Measurements from ENCODE around the gene KLC1.
"Not testable (repeated sequence)": the region's sequence is repeated elsewhere in the genome, so short reads cannot be mapped to it uniquely, and the experiment has no call there.

The KLC1 gene

GRCh38 chr14:103606963-103607668 lies 21.9 kb upstream of the KLC1 start:
- peak; percentile 97 for FAIRE-seq
- DNase-seq (ENCODE audit: insufficient read length, low spot score): peak; percentile 62
- 0 out of 2 replicates have a peak, but pooled peaks have one; percentile 4 for TF ChIP-seq SPI1 (IDR thresholded peaks at IDR 0.05; ENCODE audit: low read depth, low read length)
- no peak for TF ChIP-seq PAX5 (IDR thresholded peaks at IDR 0.05; ENCODE audit: insufficient read depth, low read length, severe bottlenecking)
- TF ChIP-seq POLR2AphosphoS5 (IDR thresholded peaks at IDR 0.05; ENCODE audit: low read depth, low read length): no peak
- TF ChIP-seq TAF1 (IDR thresholded peaks at IDR 0.05; ENCODE audit: low read depth, low read length): no peak
- no peak; the same call in 1 of the 2 replicates for TF ChIP-seq POU2F2 (IDR thresholded peaks at IDR 0.05; ENCODE audit: low read depth, low read length)

- FAIRE-seq (no peak), DNase-seq (ENCODE audit: insufficient read length, low spot score) (no peak)
- TF ChIP-seq POLR2A (IDR thresholded peaks at IDR 0.05; ENCODE audit: low read depth, low read length) (no peak), SPI1 (IDR thresholded peaks at IDR 0.05; ENCODE audit: low read depth, low read length) (no peak), POLR2AphosphoS5 (IDR thresholded peaks at IDR 0.05; ENCODE audit: low read depth, low read length) (no peak), TAF1 (IDR thresholded peaks at IDR 0.05; ENCODE audit: low read depth, low read length) (no peak), POU2F2 (IDR thresholded peaks at IDR 0.05; ENCODE audit: low read depth, low read length) (no peak), PAX5 (IDR thresholded peaks at IDR 0.05; ENCODE audit: insufficient read depth, low read length, severe bottlenecking) (no peak)
Observed at GRCh38 chr14:103607822-103608221, 21.2 kb upstream of the KLC1 start.

GRCh38 chr14:103609081-103609480 lies 19.9 kb upstream of the KLC1 start:
- not testable (repeated sequence) for FAIRE-seq; DNase-seq (ENCODE audit: insufficient read length, low spot score)

GRCh38 chr14:103611215-103611614 lies 17.8 kb upstream of the KLC1 start:
- no peak for TF ChIP-seq POLR2A (IDR thresholded peaks at IDR 0.05; ENCODE audit: low read depth, low read length)
- TF ChIP-seq TAF1 (IDR thresholded peaks at IDR 0.05; ENCODE audit: low read depth, low read length): no peak
- no peak for TF ChIP-seq POU2F2 (IDR thresholded peaks at IDR 0.05; ENCODE audit: low read depth, low read length)
- no peak for TF ChIP-seq PAX5 (IDR thresholded peaks at IDR 0.05; ENCODE audit: insufficient read depth, low read length, severe bottlenecking)
- no peak for TF ChIP-seq SPI1 (IDR thresholded peaks at IDR 0.05; ENCODE audit: low read depth, low read length)
- TF ChIP-seq POLR2AphosphoS5 (IDR thresholded peaks at IDR 0.05; ENCODE audit: low read depth, low read length): no peak
- DNase-seq (ENCODE audit: insufficient read length, low spot score): no peak
- no peak for FAIRE-seq

- FAIRE-seq: no peak
- TF ChIP-seq POLR2A (IDR thresholded peaks at IDR 0.05; ENCODE audit: low read depth, low read length): no peak
- no peak for TF ChIP-seq SPI1 (IDR thresholded peaks at IDR 0.05; ENCODE audit: low read depth, low read length)
- TF ChIP-seq PAX5 (IDR thresholded peaks at IDR 0.05; ENCODE audit: insufficient read depth, low read length, severe bottlenecking): no peak
- no peak for TF ChIP-seq POU2F2 (IDR thresholded peaks at IDR 0.05; ENCODE audit: low read depth, low read length)
- TF ChIP-seq POLR2AphosphoS5 (IDR thresholded peaks at IDR 0.05; ENCODE audit: low read depth, low read length): no peak
- TF ChIP-seq TAF1 (IDR thresholded peaks at IDR 0.05; ENCODE audit: low read depth, low read length): no peak
- no peak for DNase-seq (ENCODE audit: insufficient read length, low spot score)
Observed at GRCh38 chr14:103613517-103613916, 15.5 kb upstream of the KLC1 start.

GRCh38 chr14:103616635-103617300 lies 12.2 kb upstream of the KLC1 start:
- FAIRE-seq (no peak), DNase-seq (ENCODE audit: insufficient read length, low spot score) (no peak)
- TF ChIP-seq SPI1 (IDR thresholded peaks at IDR 0.05; ENCODE audit: low read depth, low read length) (no peak), POLR2A (IDR thresholded peaks at IDR 0.05; ENCODE audit: low read depth, low read length) (no peak), TAF1 (IDR thresholded peaks at IDR 0.05; ENCODE audit: low read depth, low read length) (no peak), POU2F2 (IDR thresholded peaks at IDR 0.05; ENCODE audit: low read depth, low read length) (no peak), POLR2AphosphoS5 (IDR thresholded peaks at IDR 0.05; ENCODE audit: low read depth, low read length) (no peak), PAX5 (IDR thresholded peaks at IDR 0.05; ENCODE audit: insufficient read depth, low read length, severe bottlenecking) (no peak)

GRCh38 chr14:103619057-103619456 lies 10.0 kb upstream of the KLC1 start:
- TF ChIP-seq POLR2AphosphoS5 (IDR thresholded peaks at IDR 0.05; ENCODE audit: low read depth, low read length) (no peak), POLR2A (IDR thresholded peaks at IDR 0.05; ENCODE audit: low read depth, low read length) (no peak), PAX5 (IDR thresholded peaks at IDR 0.05; ENCODE audit: insufficient read depth, low read length, severe bottlenecking) (no peak), SPI1 (IDR thresholded peaks at IDR 0.05; ENCODE audit: low read depth, low read length) (no peak), POU2F2 (IDR thresholded peaks at IDR 0.05; ENCODE audit: low read depth, low read length) (no peak), TAF1 (IDR thresholded peaks at IDR 0.05; ENCODE audit: low read depth, low read length) (no peak)
- FAIRE-seq (no peak), DNase-seq (ENCODE audit: insufficient read length, low spot score) (no peak)

- DNase-seq (ENCODE audit: insufficient read length, low spot score): no peak
- TF ChIP-seq POLR2AphosphoS5 (IDR thresholded peaks at IDR 0.05; ENCODE audit: low read depth, low read length): no peak
- TF ChIP-seq TAF1 (IDR thresholded peaks at IDR 0.05; ENCODE audit: low read depth, low read length): no peak
- no peak for TF ChIP-seq SPI1 (IDR thresholded peaks at IDR 0.05; ENCODE audit: low read depth, low read length)
- TF ChIP-seq PAX5 (IDR thresholded peaks at IDR 0.05; ENCODE audit: insufficient read depth, low read length, severe bottlenecking): no peak
- TF ChIP-seq POU2F2 (IDR thresholded peaks at IDR 0.05; ENCODE audit: low read depth, low read length): no peak
- TF ChIP-seq POLR2A (IDR thresholded peaks at IDR 0.05; ENCODE audit: low read depth, low read length): no peak
- no peak for FAIRE-seq
Observed at GRCh38 chr14:103621860-103622259, 7.2 kb upstream of the KLC1 start.

- no peak for FAIRE-seq
- no peak for DNase-seq (ENCODE audit: insufficient read length, low spot score)
- TF ChIP-seq POU2F2 (IDR thresholded peaks at IDR 0.05; ENCODE audit: low read depth, low read length): no peak
- TF ChIP-seq PAX5 (IDR thresholded peaks at IDR 0.05; ENCODE audit: insufficient read depth, low read length, severe bottlenecking): no peak
- no peak for TF ChIP-seq TAF1 (IDR thresholded peaks at IDR 0.05; ENCODE audit: low read depth, low read length)
- no peak for TF ChIP-seq POLR2A (IDR thresholded peaks at IDR 0.05; ENCODE audit: low read depth, low read length)
- TF ChIP-seq POLR2AphosphoS5 (IDR thresholded peaks at IDR 0.05; ENCODE audit: low read depth, low read length): no peak
Observed at GRCh38 chr14:103623308-103623707, 5.7 kb upstream of the KLC1 start.

All from GM12891 (cell line).